NCI-H460 (cell line): ENCODE measurements around the gene NACC2. TPM values are rescaled to one million over a fixed set of nuclear protein-coding genes. Genes with fewer than 3 reads are reported as not detected.
"Not testable (repeated sequence)": the region's sequence is repeated elsewhere in the genome, so short reads cannot be mapped to it uniquely, and the experiment has no call there.

Source experiments
- DNase-seq: peaks from one replicate; pipeline ENCODE4 v3.0.0-alpha.2; 2016; ENCODE audit warnings: low read depth; ENCODE audit errors: extremely low read depth
- total RNA-seq: library from RNA; depleted of rRNA; stranded (reverse); fragments of >200 nt; shearing (Covaris generic); gene quantifications from 2 replicates; pipeline ENCODE4 v1.2.3, GENCODE V29; 2014

The NACC2 gene
- total RNA-seq, 1 experiment from 2014 or later, result 27.0 TPM

GRCh38 chr9:136082496-136083361 is 12.4 kb downstream of the NACC2 start:
- no peak for DNase-seq

GRCh38 chr9:136081826-136082495 is 13.1 kb downstream of the NACC2 start:
- DNase-seq, result no peak

- DNase-seq, result no peak
These were observed 13.8 kb downstream of the NACC2 start for GRCh38 chr9:136081113-136081825.

GRCh38 chr9:136080716-136081112 is 14.4 kb downstream of the NACC2 start:
- DNase-seq, result no peak

GRCh38 chr9:136079916-136080246 is 15.2 kb downstream of the NACC2 start:
- no peak for DNase-seq

- no peak for DNase-seq
These were observed 15.7 kb downstream of the NACC2 start for GRCh38 chr9:136079211-136079915.

- DNase-seq, result no peak
These were observed 16.5 kb downstream of the NACC2 start for GRCh38 chr9:136078498-136079011.

- no peak for DNase-seq
These were observed 17.1 kb downstream of the NACC2 start for GRCh38 chr9:136078024-136078423.

GRCh38 chr9:136077491-136077890 is 17.6 kb downstream of the NACC2 start:
- no peak for DNase-seq

- no peak for DNase-seq
These were observed 19.0 kb downstream of the NACC2 start for GRCh38 chr9:136075881-136076678.

GRCh38 chr9:136075134-136075841 is 19.8 kb downstream of the NACC2 start:
- DNase-seq, result no peak

- no peak for DNase-seq
These were observed 20.4 kb downstream of the NACC2 start for GRCh38 chr9:136074706-136075105.

GRCh38 chr9:136062657-136063439 is 32.2 kb downstream of the NACC2 start:
- DNase-seq, result no peak

- not testable (repeated sequence) for DNase-seq
These were observed 33.2 kb downstream of the NACC2 start for GRCh38 chr9:136061916-136062315.

GRCh38 chr9:136061405-136061804 is 33.7 kb downstream of the NACC2 start:
- DNase-seq, result no peak

- DNase-seq, result no peak
These were observed 34.3 kb downstream of the NACC2 start for GRCh38 chr9:136060671-136061371.

- DNase-seq, result no peak
These were observed 35.0 kb downstream of the NACC2 start for GRCh38 chr9:136059851-136060670.
